ENCODE results near the gene COPS9.

COPS9 gene

GRCh38 chr2:240105982-240106381 is 30.1 kb downstream of the COPS9 start:
- no peak for DNase-seq

DNA sequence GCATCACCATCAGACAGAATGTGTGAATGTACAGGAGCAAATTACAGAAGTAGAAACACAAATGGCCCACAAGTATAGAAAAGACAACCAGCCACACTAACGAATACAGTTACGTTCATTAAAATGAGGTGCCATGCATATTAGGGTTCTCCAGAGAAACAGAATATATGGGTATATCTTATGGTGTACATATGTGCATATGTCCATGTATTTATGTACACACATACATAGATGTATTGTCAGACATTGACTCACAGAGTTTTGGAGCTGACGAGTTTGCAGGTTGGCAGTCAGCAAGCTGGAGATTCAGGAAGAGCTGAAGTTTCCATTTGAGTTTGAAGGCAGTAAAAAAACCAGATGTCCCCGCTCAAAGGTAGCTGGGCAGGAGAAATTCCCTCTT is 33.0 kb downstream of the COPS9 start:
- DNase-seq = no peak

GRCh38 chr2:240098349-240098748 is 37.8 kb downstream of the COPS9 start:
- no peak for DNase-seq

DNA sequence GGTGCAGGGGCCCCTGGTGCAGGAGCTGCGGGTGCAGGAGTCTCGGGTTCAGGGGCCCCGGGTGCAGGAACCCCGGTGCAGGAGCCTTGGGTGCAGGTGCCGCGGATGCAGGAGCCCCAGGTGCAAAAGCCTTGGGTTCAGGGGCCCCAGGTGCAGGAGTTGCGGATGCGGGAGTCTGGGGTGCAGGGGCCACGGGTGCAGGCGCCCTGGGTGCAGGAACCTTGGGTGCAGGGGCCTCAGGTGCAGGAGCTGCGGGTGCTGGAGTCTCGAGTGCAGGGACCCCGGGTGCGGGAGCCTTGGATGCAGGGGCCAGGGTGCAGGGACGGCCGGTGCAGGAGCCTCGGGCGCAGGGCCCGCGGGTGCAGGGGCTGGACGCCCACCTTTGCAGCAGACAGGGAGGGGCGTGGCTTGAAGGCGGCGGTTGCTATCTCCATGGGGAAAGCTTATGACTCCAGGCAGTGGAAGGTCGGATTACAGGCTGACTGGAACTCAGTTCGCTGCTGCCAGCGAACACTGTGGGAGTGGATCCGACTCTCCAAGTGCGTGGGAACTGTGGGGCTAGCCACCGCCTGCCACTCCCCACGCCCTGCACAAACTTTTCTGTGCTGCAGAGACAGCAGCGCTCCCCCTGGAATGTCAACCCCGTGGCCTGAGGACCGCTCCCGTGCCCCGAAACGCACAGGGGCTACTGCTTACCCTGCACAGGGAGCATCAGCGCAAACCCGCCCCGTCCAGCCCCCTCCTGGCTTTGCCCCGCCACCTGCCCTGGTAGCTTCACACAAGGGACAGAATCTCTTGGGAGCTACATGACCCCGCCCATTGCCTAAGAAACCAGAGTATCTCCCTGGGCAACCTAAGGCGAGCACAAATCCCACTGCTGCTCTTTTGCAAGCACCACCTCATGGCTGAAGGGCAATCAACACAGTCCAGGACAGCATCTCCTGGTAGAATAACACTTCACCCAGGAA is 40.3 kb downstream of the COPS9 start:
- DNase-seq = no peak

DNA sequence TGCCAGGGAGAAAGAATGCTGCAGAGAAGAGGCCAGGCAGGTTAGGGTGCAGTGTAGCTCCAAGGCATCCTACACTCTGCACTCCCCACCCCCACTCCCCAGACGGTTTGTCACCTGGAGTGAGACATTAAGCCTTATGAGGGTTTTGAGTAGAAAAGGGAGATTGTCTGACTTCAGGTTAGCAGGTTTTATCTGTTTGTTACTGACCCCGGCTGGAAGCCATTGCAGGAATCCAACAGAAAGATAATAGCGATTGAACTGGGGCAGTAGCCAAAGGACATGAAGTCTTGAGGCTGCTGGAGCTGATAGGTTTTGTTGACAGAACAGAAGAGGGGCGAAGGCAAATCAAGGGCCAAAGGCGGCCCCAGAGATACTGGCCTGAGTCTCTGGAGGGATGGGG is 46.8 kb downstream of the COPS9 start:
- no peak for DNase-seq

DNA sequence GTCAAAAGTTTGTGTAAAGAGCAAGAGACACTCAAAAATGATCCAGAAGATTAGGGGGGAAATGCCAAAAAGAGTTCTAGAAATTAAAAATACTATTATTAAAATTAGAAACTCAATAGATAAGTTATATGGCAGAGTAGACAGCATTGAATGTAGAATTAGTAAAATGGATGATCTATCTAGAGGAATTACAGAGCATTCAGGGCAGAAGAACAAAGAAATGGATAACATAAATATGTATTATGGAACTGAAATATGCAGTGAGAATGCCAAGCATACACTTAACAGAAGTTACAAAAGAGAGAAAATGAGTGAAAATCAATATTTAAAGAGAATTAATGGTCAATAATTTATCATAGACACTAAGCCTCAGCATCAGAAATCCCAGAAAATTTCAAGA is 49.5 kb downstream of the COPS9 start:
- DNase-seq = no peak

All from effector CD4-positive, alpha-beta T cell (primary cell).